ENCODE data around the gene ZNF813. TPM values are rescaled to one million over a fixed set of nuclear protein-coding genes. Genes with fewer than 3 reads are reported as not detected.
"Not testable (repeated sequence)": the region's sequence is repeated elsewhere in the genome, so short reads cannot be mapped to it uniquely, and the experiment has no call there.

The ZNF813 gene
- 4.7 and 4.9 TPM in 2 replicates for total RNA-seq (2014; rRNA removed; shearing (Covaris generic))

GRCh38 chr19:53467485-53468262, at the start of gene ZNF813:
Gene ZNF813 (plus strand): TSS chr19:53467733. CDS start chr19:53483823, 16,090 bp downstream.
- DNase-seq (ENCODE audit: low read depth), result peak; percentile 86

- not testable (repeated sequence) for DNase-seq (ENCODE audit: low read depth)
Measured at GRCh38 chr19:53420520-53421315, 46.8 kb upstream of the ZNF813 start.

GRCh38 chr19:53422551-53422950, 45.0 kb upstream of the ZNF813 start:
- DNase-seq (ENCODE audit: low read depth), result no peak

- DNase-seq (ENCODE audit: low read depth), result not testable (repeated sequence)
Measured at GRCh38 chr19:53423074-53423473, 44.5 kb upstream of the ZNF813 start.

DNA sequence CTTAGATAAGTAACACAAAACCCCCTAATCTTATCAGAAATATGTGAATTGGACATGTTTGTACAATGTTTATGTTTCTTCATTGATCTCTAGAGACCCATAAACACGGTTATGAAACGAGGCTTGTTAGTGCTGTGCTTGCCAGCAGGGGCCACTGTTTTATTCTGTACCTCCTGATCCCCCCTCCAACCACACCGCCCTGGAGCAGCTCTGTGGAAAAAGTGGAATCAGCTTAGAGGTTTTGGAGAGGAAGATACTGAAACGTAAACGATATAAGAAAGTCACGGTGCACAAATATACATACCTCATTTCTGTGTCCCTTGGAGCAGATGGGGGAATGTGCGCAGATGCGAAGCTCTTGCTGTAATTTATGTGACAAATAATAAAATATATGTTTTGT, 43.9 kb upstream of the ZNF813 start:
- DNase-seq (ENCODE audit: low read depth), result peak; percentile 34

GRCh38 chr19:53424968-53425597, 42.5 kb upstream of the ZNF813 start:
- DNase-seq (ENCODE audit: low read depth), result peak; percentile 62

GRCh38 chr19:53431399-53432087, 36.0 kb upstream of the ZNF813 start, which contains the start of gene ZNF761:
Gene ZNF761 (plus strand): TSS chr19:53431984. CDS start chr19:53447269, 15,285 bp downstream.
- DNase-seq (ENCODE audit: low read depth), result peak; percentile 88

DNA sequence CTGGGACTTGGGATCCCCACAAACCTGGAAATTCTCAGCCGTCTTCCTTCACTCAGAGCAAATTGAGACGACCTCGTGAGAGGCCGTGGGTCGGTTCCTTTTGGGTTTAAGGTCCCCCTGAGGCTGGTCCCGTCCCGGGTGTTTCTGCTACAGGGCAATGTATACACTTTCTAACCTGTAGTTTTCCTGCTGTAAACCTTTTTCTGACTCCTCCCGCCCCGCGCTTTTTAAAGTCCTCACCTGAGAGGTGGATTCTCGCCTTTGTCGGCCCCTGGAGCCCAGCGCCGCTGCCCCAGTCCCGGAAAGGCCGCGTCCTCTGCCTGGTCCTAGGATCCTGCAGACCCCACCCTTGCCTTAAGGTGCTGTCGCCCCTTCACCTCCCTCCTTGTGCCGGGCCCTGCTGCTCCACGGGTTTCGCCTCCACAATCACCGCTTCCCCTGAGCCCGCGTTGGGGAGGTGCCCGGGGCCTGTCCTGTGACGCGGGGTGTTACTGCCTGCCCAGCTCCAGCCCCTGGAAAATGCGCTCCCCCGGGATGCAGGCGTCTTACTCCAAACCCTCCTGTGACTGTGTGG, 35.4 kb upstream of the ZNF813 start:
- peak; percentile 37 for DNase-seq (ENCODE audit: low read depth)

- not testable (repeated sequence) for DNase-seq (ENCODE audit: low read depth)
Measured at GRCh38 chr19:53443809-53444208, 23.7 kb upstream of the ZNF813 start.

GRCh38 chr19:53447196-53447595, 20.3 kb upstream of the ZNF813 start:
- DNase-seq (ENCODE audit: low read depth), result not testable (repeated sequence)

- no peak for DNase-seq (ENCODE audit: low read depth)
Measured at GRCh38 chr19:53455828-53456227, 11.7 kb upstream of the ZNF813 start.

- not testable (repeated sequence) for DNase-seq (ENCODE audit: low read depth)
Measured at GRCh38 chr19:53460131-53460721, 7.3 kb upstream of the ZNF813 start.

DNA sequence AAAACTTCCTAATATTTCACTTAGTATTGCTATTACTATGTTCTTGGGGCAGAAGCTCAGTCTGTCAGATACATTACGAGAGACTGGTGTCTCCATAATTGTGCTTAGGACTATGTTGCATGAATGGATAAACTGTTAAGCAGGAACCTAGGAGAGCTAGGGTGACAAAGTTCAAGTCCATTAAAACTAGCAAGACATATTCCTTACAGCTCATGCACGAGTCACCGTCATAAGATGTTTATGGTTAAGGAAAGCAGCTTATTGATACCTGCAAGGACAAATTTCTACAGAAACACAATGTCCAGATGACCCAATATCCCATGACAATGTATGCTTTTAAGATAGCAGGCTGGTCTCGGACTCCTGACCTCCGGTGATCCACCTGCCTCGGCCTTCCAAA, 5.7 kb upstream of the ZNF813 start:
- no peak for DNase-seq (ENCODE audit: low read depth)

DNA sequence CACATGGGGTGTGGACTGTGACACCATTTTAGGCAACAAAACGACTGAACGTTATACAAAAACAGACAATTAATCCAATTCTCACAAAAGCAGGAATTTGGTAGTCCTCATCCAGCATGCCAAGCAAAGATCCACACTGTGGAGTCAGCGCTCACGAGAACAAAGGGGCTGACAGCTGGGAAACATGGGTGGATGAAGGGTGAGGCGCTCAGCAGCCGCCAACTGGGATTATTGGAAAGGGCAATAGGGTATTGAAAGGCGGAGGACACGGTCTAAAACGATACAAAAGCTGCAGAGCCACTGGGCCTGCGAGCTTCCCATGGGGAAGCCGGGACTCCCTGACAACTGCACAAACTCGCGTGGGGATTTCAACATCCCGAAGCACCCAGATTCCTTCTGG, 4.7 kb upstream of the ZNF813 start:
- DNase-seq (ENCODE audit: low read depth), result no peak

- DNase-seq (ENCODE audit: low read depth), result peak; percentile 55
Measured at GRCh38 chr19:53463263-53463662, 4.3 kb upstream of the ZNF813 start.

DNA sequence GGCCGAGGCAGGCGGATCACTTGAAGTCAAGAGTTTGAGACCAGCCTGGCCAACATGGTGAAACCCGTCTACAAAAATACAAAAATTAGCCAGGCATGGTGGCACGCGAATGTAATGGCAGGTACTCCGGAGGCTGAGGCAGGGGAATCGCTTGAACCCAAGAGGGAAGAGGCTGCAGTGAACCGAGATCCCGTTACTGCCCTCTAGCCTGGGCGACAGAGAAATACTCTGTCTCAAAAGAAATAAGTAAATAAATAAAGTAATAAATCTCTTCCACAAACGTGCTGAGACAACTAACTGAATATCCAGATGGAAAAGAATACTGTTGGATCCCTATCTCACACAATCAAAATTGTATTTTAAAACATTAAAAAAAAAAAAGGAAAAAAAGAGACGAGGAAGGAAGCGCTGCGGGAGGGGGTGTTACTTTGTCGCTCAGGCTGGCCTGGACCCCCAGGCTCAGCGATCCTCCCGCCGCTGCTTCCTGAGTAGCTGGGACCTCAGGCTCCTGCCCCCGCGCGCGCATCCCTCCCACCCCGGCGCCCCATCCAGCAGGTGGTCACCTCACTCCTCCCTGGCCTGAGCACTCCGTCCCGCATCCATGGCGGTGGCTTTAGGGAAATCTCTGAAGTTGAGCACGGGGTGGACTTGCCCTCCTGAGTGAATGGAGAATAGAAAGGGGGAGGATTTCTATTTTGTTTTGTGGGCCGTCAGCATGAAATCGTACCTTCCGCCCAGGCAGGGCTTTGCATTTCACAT, 628 bp upstream of the ZNF813 start:
- no peak for DNase-seq (ENCODE audit: low read depth)

GRCh38 chr19:53468628-53469027, 1.1 kb downstream of the ZNF813 start:
- not testable (repeated sequence) for DNase-seq (ENCODE audit: low read depth)

DNA sequence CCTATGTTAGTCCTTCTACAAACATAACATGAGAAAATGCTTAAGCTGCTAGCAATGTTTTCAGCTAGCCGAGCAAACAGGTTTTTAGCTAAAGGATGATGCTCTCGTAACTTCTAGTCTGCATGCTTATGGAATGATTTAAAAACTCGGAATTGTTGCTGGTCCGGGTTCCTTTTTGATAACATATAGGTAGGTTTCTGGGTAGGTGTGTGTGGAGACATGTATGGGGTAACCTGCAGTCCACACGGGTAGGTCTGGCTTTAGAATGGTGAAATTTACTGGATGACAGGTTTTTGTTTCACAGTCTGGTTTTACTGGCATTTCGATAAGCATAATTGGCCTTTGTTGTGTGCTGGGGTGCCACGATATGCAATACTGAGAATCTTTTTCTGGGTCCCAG, 4.4 kb downstream of the ZNF813 start:
- no peak for DNase-seq (ENCODE audit: low read depth)

DNA sequence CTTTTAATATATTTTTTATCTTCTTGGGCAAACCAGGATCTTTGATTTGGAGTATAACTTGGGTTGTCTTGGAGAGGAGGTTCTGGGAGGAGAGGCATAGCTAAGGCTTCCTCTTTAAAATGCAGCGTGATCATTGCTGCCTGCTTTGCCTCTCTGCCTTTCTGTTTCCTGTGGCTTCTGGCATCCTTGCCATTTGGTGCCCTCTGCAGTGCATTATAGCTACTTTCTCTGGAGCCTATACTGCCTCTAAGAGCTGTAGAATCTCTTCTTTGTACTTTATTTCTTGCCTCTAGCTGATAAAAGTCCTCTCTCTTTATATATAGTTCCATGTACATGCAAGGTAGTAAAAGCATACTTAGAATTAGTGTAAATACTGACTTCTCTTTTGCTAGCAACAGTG, 7.3 kb downstream of the ZNF813 start:
- peak; percentile 19 for DNase-seq (ENCODE audit: low read depth)

GRCh38 chr19:53475470-53475869, 7.9 kb downstream of the ZNF813 start:
- DNase-seq (ENCODE audit: low read depth), result peak; percentile 79
